Endodermal cell (in vitro differentiated cells): Measurements from ENCODE around the gene TRHDE. TPM values are rescaled to one million over a fixed set of nuclear protein-coding genes. Genes with fewer than 3 reads are reported as not detected.

ENCODE experiments used
- DNase-seq: peaks from one replicate; pipeline ENCODE4 v3.0.0-alpha.2; 2017
- H3K27ac ChIP-seq: 2 replicates; pipeline ENCODE4 v1.5.1; 2013; ENCODE audit warnings: mild to moderate bottlenecking, low read depth, low read length, moderate library complexity
- H3K27me3 ChIP-seq: 2 replicates; pipeline ENCODE4 v1.6.1; 2013; ENCODE audit warnings: mild to moderate bottlenecking, low read length, moderate library complexity; ENCODE audit not compliant: insufficient read depth, control insufficient read depth, poor library complexity, severe bottlenecking
- H3K36me3 ChIP-seq: 2 replicates; pipeline ENCODE4 v1.7.0; 2013; ENCODE audit warnings: mild to moderate bottlenecking, low read length, moderate library complexity; ENCODE audit not compliant: control insufficient read depth, insufficient read depth
- H3K4me1 ChIP-seq: one replicate; pipeline ENCODE4 v1.7.0; 2013; ENCODE audit warnings: low read length; ENCODE audit not compliant: control insufficient read depth, insufficient read depth
- H3K4me3 ChIP-seq: 2 replicates; pipeline ENCODE4 v1.5.1; 2013; ENCODE audit warnings: mild to moderate bottlenecking, low read length, moderate library complexity
- H3K9ac ChIP-seq: 2 replicates; pipeline ENCODE4 v1.6.1; 2013; ENCODE audit warnings: mild to moderate bottlenecking, low read length, moderate library complexity; ENCODE audit not compliant: poor library complexity, severe bottlenecking; ENCODE audit errors: extremely low read depth
- H3K9me3 ChIP-seq: 2 replicates; pipeline ENCODE4 v1.6.1; 2013; ENCODE audit warnings: mild to moderate bottlenecking, low read length, moderate library complexity; ENCODE audit not compliant: control insufficient read depth
- H3K27ac Mint-ChIP-seq: 2 replicates; pipeline ENCODE4 v1.8.0; 2020; ENCODE audit warnings: mixed read lengths
- H3K27me3 Mint-ChIP-seq: 2 replicates; pipeline ENCODE4 v1.8.0; 2021; ENCODE audit warnings: mild to moderate bottlenecking, mixed read lengths; ENCODE audit not compliant: insufficient read depth
- H3K36me3 Mint-ChIP-seq: 2 replicates; pipeline ENCODE4 v1.8.0; 2020; ENCODE audit warnings: low read depth, mixed read lengths
- H3K4me1 Mint-ChIP-seq: 2 replicates; pipeline ENCODE4 v1.8.0; 2020; ENCODE audit warnings: mixed read lengths
- H3K4me3 Mint-ChIP-seq: 2 replicates; pipeline ENCODE4 v1.8.0; 2020; ENCODE audit warnings: mild to moderate bottlenecking, moderate library complexity, mixed read lengths
- H3K9me3 Mint-ChIP-seq: 2 replicates; pipeline ENCODE4 v1.8.0; 2020; ENCODE audit warnings: mild to moderate bottlenecking, mixed read lengths
- WGBS, 2 experiments: methylation state at CpG; one replicate each; pipeline versions ENCODE4 v1.1.5 to v1.1.7; 2013; ENCODE audit warnings: missing lambda C conversion rate in 2 of 2, mixed read lengths in 1 of 2; ENCODE audit not compliant: insufficient coverage in 1 of 2, insufficient read length in 1 of 2; 5-methylcytosine and 5-hydroxymethylcytosine counted together
- total RNA-seq, 2 donors: library from RNA; stranded (reverse); fragmentation: NEBNext Ultra II Directional in 1 of 2; extraction: Animal tissue kit (Norgen Biotek cat#: 25700) in 1 of 2; gene quantifications; 2 replicates in 1 of 2; 3 replicates in 1 of 2; pipeline ENCODE4 v1.2.1, GENCODE V29; 2021
- TF ChIP-seq, protein P1 (sequence below): fragments of 200-600 bp; sonication (generic); conservative IDR thresholded peaks from 2 replicates; pipeline ENCODE4 v1.5.0; 2021; ENCODE audit warnings: antibody characterized with exemption, mild to moderate bottlenecking

The TRHDE gene
- total RNA-seq, 2 donors from 2014 or later = 0.20 to 1.2 TPM

DNA sequence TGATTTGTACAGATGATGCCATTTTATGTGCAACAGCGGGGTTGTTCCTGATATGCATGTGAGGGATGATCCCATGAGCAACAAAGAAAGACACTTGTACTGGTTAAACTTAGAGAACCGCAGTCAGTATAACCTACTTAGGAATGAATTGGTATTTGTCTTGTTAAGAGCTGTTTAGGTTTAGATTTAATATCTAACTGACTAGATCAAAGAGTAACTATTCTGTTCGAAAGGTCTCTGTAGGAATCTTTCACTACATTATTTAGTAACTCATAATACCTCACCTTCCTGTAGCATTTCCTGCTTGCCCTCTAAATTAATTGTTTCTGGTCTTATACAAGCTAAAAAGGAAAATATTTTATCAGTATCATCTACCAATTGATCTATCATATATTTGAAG is 350.4 kb downstream of the TRHDE start:
- WGBS, 2 experiments = 95 to 100% methylated on average over 1 to 3 of the region's 3 CpGs
- no peak for DNase-seq
- Histone ChIP-seq H3K27ac (no peak overlapping the region), H3K9ac (no peak overlapping the region), H3K27me3 (no peaks in the 10 kb centered on the region), H3K36me3 (no peaks in the 10 kb centered on the region), H3K4me1 (no peaks in the 10 kb centered on the region), H3K9me3 (no peaks in the 10 kb centered on the region), H3K4me3 (no peak overlapping the region)
- TF ChIP-seq, protein P1, sequence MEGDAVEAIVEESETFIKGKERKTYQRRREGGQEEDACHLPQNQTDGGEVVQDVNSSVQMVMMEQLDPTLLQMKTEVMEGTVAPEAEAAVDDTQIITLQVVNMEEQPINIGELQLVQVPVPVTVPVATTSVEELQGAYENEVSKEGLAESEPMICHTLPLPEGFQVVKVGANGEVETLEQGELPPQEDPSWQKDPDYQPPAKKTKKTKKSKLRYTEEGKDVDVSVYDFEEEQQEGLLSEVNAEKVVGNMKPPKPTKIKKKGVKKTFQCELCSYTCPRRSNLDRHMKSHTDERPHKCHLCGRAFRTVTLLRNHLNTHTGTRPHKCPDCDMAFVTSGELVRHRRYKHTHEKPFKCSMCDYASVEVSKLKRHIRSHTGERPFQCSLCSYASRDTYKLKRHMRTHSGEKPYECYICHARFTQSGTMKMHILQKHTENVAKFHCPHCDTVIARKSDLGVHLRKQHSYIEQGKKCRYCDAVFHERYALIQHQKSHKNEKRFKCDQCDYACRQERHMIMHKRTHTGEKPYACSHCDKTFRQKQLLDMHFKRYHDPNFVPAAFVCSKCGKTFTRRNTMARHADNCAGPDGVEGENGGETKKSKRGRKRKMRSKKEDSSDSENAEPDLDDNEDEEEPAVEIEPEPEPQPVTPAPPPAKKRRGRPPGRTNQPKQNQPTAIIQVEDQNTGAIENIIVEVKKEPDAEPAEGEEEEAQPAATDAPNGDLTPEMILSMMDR = no peak
- Mint-ChIP-seq H3K9me3 (no peaks in the 10 kb centered on the region), H3K4me3 (no peak overlapping the region), H3K36me3 (no peaks in the 10 kb centered on the region), H3K27ac (no peak overlapping the region), H3K4me1 (peaks cover 16% of the 10 kb centered on the region), H3K27me3 (no peaks in the 10 kb centered on the region)

DNA sequence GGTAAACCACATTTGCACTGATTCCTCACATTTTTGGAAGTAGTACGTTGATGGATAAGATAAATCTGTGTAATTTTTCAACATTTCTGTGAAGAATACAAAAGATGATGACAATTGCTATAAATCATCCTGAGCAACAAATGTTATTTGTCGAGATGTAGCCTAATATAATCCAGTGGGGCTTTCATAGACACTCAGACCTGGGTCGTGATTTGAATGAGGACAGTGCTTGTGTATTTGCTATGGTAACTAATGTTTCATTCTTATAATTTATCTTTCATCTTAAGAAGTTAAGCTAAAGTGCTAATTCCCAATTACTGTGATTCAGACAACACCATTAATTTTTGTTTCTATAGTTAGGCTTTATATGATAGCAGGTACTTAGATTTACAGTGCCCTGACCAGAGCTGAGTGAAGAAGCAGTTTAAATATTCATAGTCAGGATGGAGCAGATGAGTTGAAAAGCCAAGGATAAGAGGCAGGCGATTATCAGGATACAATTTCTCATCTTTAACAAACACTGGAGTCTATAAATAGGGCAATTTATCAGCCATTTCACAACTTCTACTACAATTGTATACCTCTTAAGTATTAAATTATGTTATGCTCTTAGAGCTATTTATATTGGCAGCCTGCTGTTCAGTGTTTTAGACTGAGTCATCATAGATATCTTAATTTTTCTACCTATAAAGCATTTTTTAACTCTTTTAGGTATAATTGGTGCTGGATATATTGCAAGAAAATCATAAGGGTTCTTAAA is 359.9 kb downstream of the TRHDE start:
- Histone ChIP-seq H3K36me3 (no peaks in the 10 kb centered on the region), H3K9me3 (no peaks in the 10 kb centered on the region), H3K9ac (no peak overlapping the region), H3K27ac (no peak overlapping the region), H3K4me3 (no peak overlapping the region), H3K27me3 (no peaks in the 10 kb centered on the region), H3K4me1 (no peaks in the 10 kb centered on the region)
- TF ChIP-seq, protein P1 = no peak
- Mint-ChIP-seq H3K27ac (no peak overlapping the region), H3K9me3 (peaks cover 1% of the 10 kb centered on the region), H3K27me3 (no peaks in the 10 kb centered on the region), H3K4me3 (no peak overlapping the region), H3K4me1 (peaks cover 8% of the 10 kb centered on the region), H3K36me3 (no peaks in the 10 kb centered on the region)
- DNase-seq = no peak
- 80 to 90% methylated on average over 1 to 4 of the region's 4 CpGs for WGBS, 2 experiments

DNA sequence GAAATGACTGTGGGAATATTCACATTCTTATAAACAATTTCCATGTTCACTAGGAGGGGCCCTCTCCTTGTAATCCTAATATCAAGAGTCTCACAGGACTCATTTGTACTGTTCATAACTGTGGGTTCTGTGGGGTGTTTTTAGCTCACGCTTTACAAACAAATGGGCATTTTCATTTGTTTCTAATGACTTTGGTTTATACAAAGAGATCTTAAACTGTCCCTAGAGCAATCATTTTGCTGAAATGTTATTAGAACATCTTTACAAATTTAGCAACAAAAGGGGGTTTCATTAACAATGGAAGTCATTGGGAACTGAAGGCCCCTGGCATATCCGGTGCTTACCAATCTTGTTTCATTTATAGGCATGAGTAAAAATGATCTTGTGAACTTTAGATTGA is 370.5 kb downstream of the TRHDE start:
- no peak overlapping the region for H3K27ac ChIP-seq
- TF ChIP-seq, protein P1 = no peak
- H3K4me1 ChIP-seq = no peaks in the 10 kb centered on the region
- no peak for DNase-seq
- H3K36me3 ChIP-seq = no peaks in the 10 kb centered on the region
- no peaks in the 10 kb centered on the region for H3K9me3 ChIP-seq
- Mint-ChIP-seq H3K4me1 (no peaks in the 10 kb centered on the region), H3K9me3 (peaks cover 7% of the 10 kb centered on the region), H3K27ac (no peak overlapping the region), H3K27me3 (no peaks in the 10 kb centered on the region), H3K36me3 (peaks cover 5% of the 10 kb centered on the region), H3K4me3 (no peak overlapping the region)
- no peak overlapping the region for H3K9ac ChIP-seq
- 100% methylated on average over 1 to 2 of the region's 2 CpGs for WGBS, 2 experiments
- H3K27me3 ChIP-seq = no peaks in the 10 kb centered on the region
- no peak overlapping the region for H3K4me3 ChIP-seq
